ENCODE results near the gene DNAJC5.

- no peak for TF ChIP-seq CTCF (IDR thresholded peaks at IDR 0.05 in 4 of 5, conservative IDR thresholded peaks at IDR 0.05 in 1 of 5)
- no peak for TF ChIP-seq POLR2A (IDR thresholded peaks at IDR 0.05)
Measured at GRCh38 chr20:63968928-63969760, 74.2 kb downstream of the DNAJC5 start.
